Erythroblast (primary cell): ENCODE data around the gene PTPN7.

Experiments used
- GATA1 ChIP-seq: IDR thresholded peaks from 2 replicates; pipeline ENCODE4 v1.6.1; 2011; ENCODE audit warnings: low read depth, mild to moderate bottlenecking, control low read depth, low read length, moderate library complexity
- POLR2A ChIP-seq: IDR thresholded peaks from 2 replicates; pipeline ENCODE4 v1.6.1; 2011; ENCODE audit warnings: mild to moderate bottlenecking, low read length

DNA sequence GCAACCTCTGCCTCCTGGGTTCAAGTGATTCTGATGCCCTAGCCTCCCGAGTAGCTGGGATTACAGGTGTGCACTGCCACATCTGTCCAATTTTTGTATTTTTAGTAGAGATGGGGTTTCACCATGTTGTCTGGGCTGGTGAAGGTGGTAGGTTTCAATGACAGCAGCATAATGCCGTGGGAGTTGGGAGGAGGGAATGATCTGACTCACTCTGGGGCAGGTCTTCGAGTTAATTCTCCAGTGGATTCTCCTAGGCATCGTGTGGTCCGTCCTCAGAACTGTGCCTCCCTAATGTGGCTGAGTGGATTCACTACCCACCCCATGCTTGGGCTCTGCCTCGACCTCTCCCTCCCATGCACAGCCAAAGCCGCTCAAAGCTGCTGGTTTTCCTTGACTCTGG is 39.4 kb downstream of the PTPN7 start:
- TF ChIP-seq POLR2A (no peak), GATA1 (no peak)
